Measurements from ENCODE around the gene GPSM1.
A peak's percentile ranks its signal among the peaks of the same experiment; 100 is the strongest.

Gene GPSM1

GRCh38 chr9:136304981-136305380 is 22.4 kb upstream of the GPSM1 start:
- DNase-seq (ENCODE audit: low read depth), result no peak

- DNase-seq (ENCODE audit: low read depth), result no peak
Measured at GRCh38 chr9:136305804-136306203, 21.5 kb upstream of the GPSM1 start.

- no peak for DNase-seq (ENCODE audit: low read depth)
Measured at GRCh38 chr9:136306211-136307208, 20.8 kb upstream of the GPSM1 start.

- no peak for DNase-seq (ENCODE audit: low read depth)
Measured at GRCh38 chr9:136307215-136307750, 20.1 kb upstream of the GPSM1 start.

GRCh38 chr9:136308006-136308701 is 19.2 kb upstream of the GPSM1 start:
- no peak for DNase-seq (ENCODE audit: low read depth)

GRCh38 chr9:136308702-136309053 is 18.7 kb upstream of the GPSM1 start:
- DNase-seq (ENCODE audit: low read depth), result no peak

- no peak for DNase-seq (ENCODE audit: low read depth)
Measured at GRCh38 chr9:136309101-136309801, 18.1 kb upstream of the GPSM1 start.

- no peak for DNase-seq (ENCODE audit: low read depth)
Measured at GRCh38 chr9:136309806-136310220, 17.5 kb upstream of the GPSM1 start.

GRCh38 chr9:136310273-136311030 is 16.9 kb upstream of the GPSM1 start:
- no peak for DNase-seq (ENCODE audit: low read depth)

- DNase-seq (ENCODE audit: low read depth), result no peak
Measured at GRCh38 chr9:136311051-136312008, 16.0 kb upstream of the GPSM1 start.

GRCh38 chr9:136312009-136312375 is 15.3 kb upstream of the GPSM1 start:
- DNase-seq (ENCODE audit: low read depth), result no peak

GRCh38 chr9:136312436-136312835 is 14.9 kb upstream of the GPSM1 start:
- DNase-seq (ENCODE audit: low read depth), result no peak

- no peak for DNase-seq (ENCODE audit: low read depth)
Measured at GRCh38 chr9:136313111-136314055, 14.0 kb upstream of the GPSM1 start.

GRCh38 chr9:136314056-136314416 is 13.3 kb upstream of the GPSM1 start:
- no peak for DNase-seq (ENCODE audit: low read depth)

- no peak for DNase-seq (ENCODE audit: low read depth)
Measured at GRCh38 chr9:136314944-136315343, 12.4 kb upstream of the GPSM1 start.

- DNase-seq (ENCODE audit: low read depth), result peak; percentile 27
Measured at GRCh38 chr9:136316271-136316751, 11.0 kb upstream of the GPSM1 start.

GRCh38 chr9:136316896-136317676 is 10.3 kb upstream of the GPSM1 start:
- no peak for DNase-seq (ENCODE audit: low read depth)

- no peak for DNase-seq (ENCODE audit: low read depth)
Measured at GRCh38 chr9:136317695-136318094, 9.6 kb upstream of the GPSM1 start.
